Measurements from ENCODE around the gene MRGPRE. TPM values are rescaled to one million over a fixed set of nuclear protein-coding genes. Genes with fewer than 3 reads are reported as not detected.

MRGPRE gene
- polyA plus RNA-seq, 1 donor (not counting 4 experiments of a cell fraction or from before 2014, with no cell fraction given), result not detected

DNA sequence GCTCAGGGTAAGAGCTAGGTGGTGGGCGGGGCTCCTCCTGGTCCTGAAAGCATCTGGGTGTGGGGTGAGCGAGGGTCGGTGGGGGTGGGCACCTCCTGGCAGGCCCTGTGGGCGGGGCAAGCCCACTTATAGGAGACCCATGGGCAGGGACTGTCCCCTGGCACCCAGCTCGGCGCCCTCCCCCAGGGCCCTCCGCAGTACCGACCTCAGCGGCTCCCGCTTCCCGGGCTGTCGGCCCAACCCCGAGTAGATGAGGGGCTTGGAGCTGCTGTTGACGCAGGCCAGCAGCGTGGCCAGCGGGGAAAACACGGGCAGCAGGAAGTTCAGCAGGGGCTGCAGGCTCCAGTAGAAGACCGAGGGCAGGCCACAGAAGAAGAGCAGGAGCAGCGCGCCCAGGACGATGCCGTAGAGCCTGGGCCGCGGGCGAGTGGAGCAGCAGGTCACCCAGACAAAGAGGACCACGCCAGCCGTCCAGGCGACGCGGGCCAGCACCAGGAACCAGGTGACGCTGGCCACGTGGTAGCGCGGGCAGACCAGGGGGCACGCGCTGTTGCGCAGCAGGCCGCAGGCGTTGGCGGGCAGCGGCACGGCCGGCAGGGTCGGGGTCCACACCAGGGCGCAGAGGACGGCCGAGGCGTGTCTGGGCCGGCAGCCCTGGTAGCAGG lies 14.3 kb downstream of the MRGPRE start:
- Histone ChIP-seq H3K27me3 (ENCODE audit: control insufficient read depth, extremely low read depth, insufficient read depth, low read length) (peaks cover 42% of the 10 kb centered on the region), H3K9ac (ENCODE audit: control insufficient read depth, extremely low read depth, insufficient read depth, low read length) (no peak overlapping the region), H3K4me1 (ENCODE audit: control insufficient read depth, extremely low read depth, insufficient read depth, low read length) (no peaks in the 10 kb centered on the region), H3K4me3 (ENCODE audit: control insufficient read depth in 2 of 3, extremely low read depth in 1 of 3, insufficient read depth in 2 of 3, low read depth in 1 of 3, low read length in 3 of 3) (no peak overlapping the region), H4K20me1 (ENCODE audit: control insufficient read depth, extremely low read depth, insufficient read depth, low read length) (no peaks in the 10 kb centered on the region), H3K4me2 (ENCODE audit: control insufficient read depth, extremely low read depth, insufficient read depth, low read depth, low read length) (no peak overlapping the region), H2AFZ (ENCODE audit: control insufficient read depth, low read length) (no peak overlapping the region), H3K9me1 (ENCODE audit: control insufficient read depth, extremely low read depth, insufficient read depth, low read length) (no peaks in the 10 kb centered on the region), H3K36me3 (ENCODE audit: control insufficient read depth in 2 of 2, extremely low read depth in 1 of 2, insufficient read depth in 2 of 2, low read length in 2 of 2) (no peaks in the 10 kb centered on the region), H3K27ac (ENCODE audit: control insufficient read depth, insufficient read depth, low read length) (no peak overlapping the region), H3K79me2 (ENCODE audit: control insufficient read depth, insufficient read depth, low read length) (no peaks in the 10 kb centered on the region), H3K9me3 (ENCODE audit: control insufficient read depth, low read depth, low read length) (no peaks in the 10 kb centered on the region)
- TF ChIP-seq EZH2 (IDR thresholded peaks at IDR 0.05; ENCODE audit: low read length) (no peak), CTCF (optimal IDR thresholded peaks at IDR 0.05 in 1 of 3, IDR thresholded peaks at IDR 0.05 in 1 of 3, conservative IDR thresholded peaks at IDR 0.05 in 1 of 3; ENCODE audit: extremely low read depth in 1 of 3, insufficient read depth in 2 of 3, low read length in 3 of 3) (no peak)
- DNase-seq (ENCODE audit: low read depth, low spot score) (no peak), FAIRE-seq (no peak)
- dilution Hi-C loops (cut with MboI; ENCODE audit: extremely low pct_ligation_motif_present, low sequenced_read_pairs), result no loop called here

GRCh38 chr11:3216027-3216525 lies 16.1 kb downstream of the MRGPRE start:
- FAIRE-seq, result no peak
- no peak overlapping the region for H2AFZ ChIP-seq (ENCODE audit: control insufficient read depth, low read length)
- DNase-seq (ENCODE audit: low read depth, low spot score), result no peak
- H3K79me2 ChIP-seq (ENCODE audit: control insufficient read depth, insufficient read depth, low read length), result no peaks in the 10 kb centered on the region
- H3K36me3 ChIP-seq (ENCODE audit: control insufficient read depth in 2 of 2, extremely low read depth in 1 of 2, insufficient read depth in 2 of 2, low read length in 2 of 2), result no peaks in the 10 kb centered on the region
- H3K4me1 ChIP-seq (ENCODE audit: control insufficient read depth, extremely low read depth, insufficient read depth, low read length), result no peaks in the 10 kb centered on the region
- dilution Hi-C loops (cut with MboI; ENCODE audit: extremely low pct_ligation_motif_present, low sequenced_read_pairs), result no loop called here
- H4K20me1 ChIP-seq (ENCODE audit: control insufficient read depth, extremely low read depth, insufficient read depth, low read length), result no peaks in the 10 kb centered on the region
- TF ChIP-seq CTCF (optimal IDR thresholded peaks at IDR 0.05 in 1 of 3, IDR thresholded peaks at IDR 0.05 in 1 of 3, conservative IDR thresholded peaks at IDR 0.05 in 1 of 3; ENCODE audit: extremely low read depth in 1 of 3, insufficient read depth in 2 of 3, low read length in 3 of 3) (no peak), EZH2 (IDR thresholded peaks at IDR 0.05; ENCODE audit: low read length) (no peak)
- H3K27ac ChIP-seq (ENCODE audit: control insufficient read depth, insufficient read depth, low read length), result no peak overlapping the region
- no peaks in the 10 kb centered on the region for H3K9me3 ChIP-seq (ENCODE audit: control insufficient read depth, low read depth, low read length)
- H3K27me3 ChIP-seq (ENCODE audit: control insufficient read depth, extremely low read depth, insufficient read depth, low read length), result peaks cover 23% of the 10 kb centered on the region
- H3K4me2 ChIP-seq (ENCODE audit: control insufficient read depth, extremely low read depth, insufficient read depth, low read depth, low read length), result no peak overlapping the region
- no peak overlapping the region for H3K9ac ChIP-seq (ENCODE audit: control insufficient read depth, extremely low read depth, insufficient read depth, low read length)
- H3K4me3 ChIP-seq (ENCODE audit: control insufficient read depth in 2 of 3, extremely low read depth in 1 of 3, insufficient read depth in 2 of 3, low read depth in 1 of 3, low read length in 3 of 3), result no peak overlapping the region
- H3K9me1 ChIP-seq (ENCODE audit: control insufficient read depth, extremely low read depth, insufficient read depth, low read length), result no peaks in the 10 kb centered on the region

Data from keratinocyte (primary cell).